CD4-positive, alpha-beta T cell treated with Interleukin-1 beta for 1 hour (primary cell): ENCODE measurements around the gene ANKDD1A.

Source experiments
- DNase-seq, 2 donors: peaks; one replicate each; pipeline ENCODE4 v3.0.0-alpha.2; 2020 to 2022

The ANKDD1A gene

GRCh38 chr15:64926661-64927060 lies 15.0 kb downstream of the ANKDD1A start:
- no peak for DNase-seq

GRCh38 chr15:64928626-64929220 lies 17.0 kb downstream of the ANKDD1A start:
- no peak for DNase-seq

- no peak for DNase-seq
Observed at GRCh38 chr15:64930019-64930652, 18.4 kb downstream of the ANKDD1A start.

- no peak for DNase-seq
Observed at GRCh38 chr15:64930778-64931371, 19.2 kb downstream of the ANKDD1A start.

- no peak for DNase-seq
Observed at GRCh38 chr15:64931381-64931780, 19.7 kb downstream of the ANKDD1A start.

- no peak for DNase-seq
Observed at GRCh38 chr15:64934023-64934422, 22.3 kb downstream of the ANKDD1A start.

- DNase-seq: no peak
Observed at GRCh38 chr15:64938192-64938591, 26.5 kb downstream of the ANKDD1A start.

- no peak for DNase-seq
Observed at GRCh38 chr15:64942356-64942755, 30.7 kb downstream of the ANKDD1A start.

GRCh38 chr15:64943512-64944225 lies 32.0 kb downstream of the ANKDD1A start:
- DNase-seq: no peak

GRCh38 chr15:64944961-64945360 lies 33.3 kb downstream of the ANKDD1A start:
- no peak for DNase-seq

GRCh38 chr15:64947211-64947610 lies 35.5 kb downstream of the ANKDD1A start:
- DNase-seq: no peak

- no peak for DNase-seq
Observed at GRCh38 chr15:64948916-64949315, 37.2 kb downstream of the ANKDD1A start.

- DNase-seq: no peak
Observed at GRCh38 chr15:64949383-64950186, 37.9 kb downstream of the ANKDD1A start.

GRCh38 chr15:64950888-64951287 lies 39.2 kb downstream of the ANKDD1A start:
- DNase-seq: no peak

GRCh38 chr15:64951777-64952418 lies 40.2 kb downstream of the ANKDD1A start:
- no peak for DNase-seq

- DNase-seq: no peak
Observed at GRCh38 chr15:64954395-64954794, 42.7 kb downstream of the ANKDD1A start.

- no peak for DNase-seq
Observed at GRCh38 chr15:64959128-64959527, 47.4 kb downstream of the ANKDD1A start.

GRCh38 chr15:64960153-64960552 lies 48.5 kb downstream of the ANKDD1A start:
- DNase-seq: no peak

- no peak for DNase-seq
Observed at GRCh38 chr15:64961013-64961412, 49.3 kb downstream of the ANKDD1A start.

- no peak for DNase-seq
Observed at GRCh38 chr15:64969401-64969800, 57.7 kb downstream of the ANKDD1A start.

GRCh38 chr15:64970698-64971097 lies 59.0 kb downstream of the ANKDD1A start:
- DNase-seq: no peak

- DNase-seq: no peak
Observed at GRCh38 chr15:64975390-64975789, 63.7 kb downstream of the ANKDD1A start.
